Liver (tissue), 9 donors: ENCODE measurements around the gene THADA. TPM values are rescaled to one million over a fixed set of nuclear protein-coding genes. Genes with fewer than 3 reads are reported as not detected.

Source experiments
- DNase-seq: peaks from one replicate; pipeline ENCODE4 v3.0.0-alpha.2; 2017; ENCODE audit warnings: low spot score
- H3K27ac ChIP-seq, 2 donors: one replicate each; pipeline ENCODE4 v1.7.0; 2013; ENCODE audit warnings: inconsistent platforms in 2 of 2, low read length in 2 of 2, control low read depth in 1 of 2, low read depth in 1 of 2, mild to moderate bottlenecking in 1 of 2
- H3K27me3 ChIP-seq, 4 donors: one replicate each; pipeline versions ENCODE4 v1.6.1 to v1.7.0; 2013; ENCODE audit warnings: low read length in 3 of 4, inconsistent platforms in 1 of 4, mild to moderate bottlenecking in 1 of 4, moderate library complexity in 1 of 4; ENCODE audit not compliant: control insufficient read depth in 4 of 4, insufficient read depth in 4 of 4
- H3K36me3 ChIP-seq, 4 donors: one replicate each; pipeline versions ENCODE4 v1.6.1 to v1.7.0; 2013; ENCODE audit warnings: low read length in 3 of 4, mild to moderate bottlenecking in 3 of 4, low read depth in 1 of 4, moderate library complexity in 1 of 4; ENCODE audit not compliant: control insufficient read depth in 4 of 4, insufficient read depth in 3 of 4
- H3K4me1 ChIP-seq, 4 donors: one replicate each; pipeline versions ENCODE4 v1.6.1 to v1.7.0; 2013; ENCODE audit warnings: low read length in 3 of 4, mild to moderate bottlenecking in 3 of 4, moderate library complexity in 1 of 4; ENCODE audit not compliant: control insufficient read depth in 4 of 4, insufficient read depth in 4 of 4
- H3K4me3 ChIP-seq, 3 donors: one replicate each; pipeline versions ENCODE4 v1.6.1 to v1.7.0; 2013; ENCODE audit warnings: low read length in 3 of 3, control low read depth in 1 of 3, low read depth in 1 of 3, mild to moderate bottlenecking in 1 of 3
- H3K9ac ChIP-seq, 2 donors: one replicate each; pipeline ENCODE4 v1.7.0; 2013; ENCODE audit warnings: low read length in 2 of 2, mild to moderate bottlenecking in 2 of 2, moderate library complexity in 2 of 2, control low read depth in 1 of 2, low read depth in 1 of 2
- H3K9me3 ChIP-seq, 4 donors: one replicate each; pipeline versions ENCODE4 v1.6.1 to v1.7.0; 2013; ENCODE audit warnings: low read length in 3 of 4; ENCODE audit not compliant: control insufficient read depth in 4 of 4
- EGR1 ChIP-seq, 2 donors: IDR thresholded peaks; 2 replicates each; pipeline ENCODE4 v1.6.1; 2016 to 2018; ENCODE audit warnings: antibody characterized with exemption in 2 of 2, low read depth in 2 of 2
- FOXA1 ChIP-seq: IDR thresholded peaks from 2 replicates; pipeline ENCODE4 v1.6.1; 2016; ENCODE audit warnings: antibody characterized with exemption
- GABPA ChIP-seq, 2 donors: IDR thresholded peaks in 1 of 2; conservative IDR thresholded peaks in 1 of 2; 2 replicates each; pipeline ENCODE4 v1.6.1; 2016; ENCODE audit warnings: antibody characterized with exemption in 2 of 2, mild to moderate bottlenecking in 1 of 2, moderate library complexity in 1 of 2
- HNF4A ChIP-seq, 2 donors: conservative IDR thresholded peaks; 2 replicates each; pipeline ENCODE4 v1.6.1; 2016; ENCODE audit warnings: antibody characterized with exemption in 2 of 2, mild to moderate bottlenecking in 2 of 2
- HNF4G ChIP-seq: IDR thresholded peaks from 2 replicates; pipeline ENCODE4 v1.6.1; 2016; ENCODE audit warnings: antibody characterized with exemption
- JUND ChIP-seq, 2 donors: IDR thresholded peaks; 2 replicates each; pipeline ENCODE4 v1.6.1; 2016; ENCODE audit warnings: antibody characterized with exemption in 2 of 2
- RAD21 ChIP-seq, 2 donors: IDR thresholded peaks; 2 replicates each; pipeline ENCODE4 v1.6.1; 2016; ENCODE audit warnings: antibody characterized with exemption in 2 of 2, mild to moderate bottlenecking in 2 of 2
- REST ChIP-seq: IDR thresholded peaks from 2 replicates; pipeline ENCODE4 v1.6.1; 2016; ENCODE audit warnings: antibody characterized with exemption, mild to moderate bottlenecking
- RXRA ChIP-seq, 2 donors: IDR thresholded peaks; 2 replicates each; pipeline ENCODE4 v1.6.1; 2017 to 2018; ENCODE audit warnings: antibody characterized with exemption in 2 of 2, mild to moderate bottlenecking in 1 of 2
- SP1 ChIP-seq: IDR thresholded peaks from 2 replicates; pipeline ENCODE4 v1.6.1; 2018; ENCODE audit warnings: antibody characterized with exemption, mild to moderate bottlenecking
- TAF1 ChIP-seq: conservative IDR thresholded peaks from 2 replicates; pipeline ENCODE4 v1.6.1; 2016; ENCODE audit warnings: antibody characterized with exemption, mild to moderate bottlenecking
- WGBS: extraction: QIAGEN DNeasy Blood & Tissue Kit; methylation state at CpG from one replicate; pipeline ENCODE4 v1.1.7; 2013; 5-methylcytosine and 5-hydroxymethylcytosine counted together
- polyA plus RNA-seq, 2 donors: library from polyadenylated mRNA; stranded (reverse) in 1 of 2; unstranded in 1 of 2; fragments of 200-250 nt in 1 of 2; fragments of >200 nt in 1 of 2; fragmentation: Nextera tagmentation in 1 of 2; extraction: Ambion mirVana in 1 of 2; gene quantifications; one replicate each; pipeline versions ENCODE4 v1.2.1 to v1.2.3, GENCODE V29; 2013 to 2015
- total RNA-seq, 2 donors: library from RNA; depleted of rRNA; stranded (reverse); fragments of >200 nt; gene quantifications; one replicate each; pipeline ENCODE4 v1.2.3, GENCODE V29; 2014
- TF ChIP-seq, protein P1 (sequence below): fragments of 150-350 bp; IDR thresholded peaks from 2 replicates; pipeline ENCODE4 v1.5.1; 2017; ENCODE audit warnings: improper control_type of control experiment, low read depth, low read length; ENCODE audit not compliant: missing input control
- TF ChIP-seq, protein P2 (sequence below): IDR thresholded peaks from 2 replicates; pipeline ENCODE4 v1.6.1; 2016; ENCODE audit warnings: antibody characterized with exemption
- TF ChIP-seq, protein P3 (sequence below): IDR thresholded peaks from 2 replicates; pipeline ENCODE4 v1.6.1; 2016; ENCODE audit warnings: antibody characterized with exemption
- TF ChIP-seq, protein P4 (sequence below): IDR thresholded peaks from 2 replicates; pipeline ENCODE4 v1.6.1; 2016; ENCODE audit warnings: antibody characterized with exemption
- donor health status: healthy.
- donor health status: healthy.
- donor health status: healthy.
- donor health status: healthy.
- donor health status: healthy.

Gene THADA
- total and polyA plus RNA-seq, 4 donors, result 12.0 to 37.2 (median 22.3) TPM

GRCh38 chr2:43508209-43508608 lies 87.6 kb downstream of the THADA start:
- WGBS, result 89% methylated on average over 3 of the region's 3 CpGs
- Histone ChIP-seq H3K36me3 (peaks cover 0 to 4% (median 1%) of the 10 kb centered on the region in 4 donors), H3K4me1 (no peaks in the 10 kb centered on the region), H3K27ac (no peak overlapping the region), H3K4me3 (no peak overlapping the region), H3K9me3 (no peaks in the 10 kb centered on the region), H3K9ac (no peak overlapping the region), H3K27me3 (no peaks in the 10 kb centered on the region)
- DNase-seq, result no peak
- TF ChIP-seq, protein P1, sequence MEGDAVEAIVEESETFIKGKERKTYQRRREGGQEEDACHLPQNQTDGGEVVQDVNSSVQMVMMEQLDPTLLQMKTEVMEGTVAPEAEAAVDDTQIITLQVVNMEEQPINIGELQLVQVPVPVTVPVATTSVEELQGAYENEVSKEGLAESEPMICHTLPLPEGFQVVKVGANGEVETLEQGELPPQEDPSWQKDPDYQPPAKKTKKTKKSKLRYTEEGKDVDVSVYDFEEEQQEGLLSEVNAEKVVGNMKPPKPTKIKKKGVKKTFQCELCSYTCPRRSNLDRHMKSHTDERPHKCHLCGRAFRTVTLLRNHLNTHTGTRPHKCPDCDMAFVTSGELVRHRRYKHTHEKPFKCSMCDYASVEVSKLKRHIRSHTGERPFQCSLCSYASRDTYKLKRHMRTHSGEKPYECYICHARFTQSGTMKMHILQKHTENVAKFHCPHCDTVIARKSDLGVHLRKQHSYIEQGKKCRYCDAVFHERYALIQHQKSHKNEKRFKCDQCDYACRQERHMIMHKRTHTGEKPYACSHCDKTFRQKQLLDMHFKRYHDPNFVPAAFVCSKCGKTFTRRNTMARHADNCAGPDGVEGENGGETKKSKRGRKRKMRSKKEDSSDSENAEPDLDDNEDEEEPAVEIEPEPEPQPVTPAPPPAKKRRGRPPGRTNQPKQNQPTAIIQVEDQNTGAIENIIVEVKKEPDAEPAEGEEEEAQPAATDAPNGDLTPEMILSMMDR, result no peak
- no peak for TF ChIP-seq RAD21 (IDR thresholded peaks at IDR 0.05)
- TF ChIP-seq, protein P2, sequence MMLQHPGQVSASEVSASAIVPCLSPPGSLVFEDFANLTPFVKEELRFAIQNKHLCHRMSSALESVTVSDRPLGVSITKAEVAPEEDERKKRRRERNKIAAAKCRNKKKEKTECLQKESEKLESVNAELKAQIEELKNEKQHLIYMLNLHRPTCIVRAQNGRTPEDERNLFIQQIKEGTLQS, result no peak
- TF ChIP-seq RXRA (IDR thresholded peaks at IDR 0.05), result no peak
- TF ChIP-seq SP1, result no peak
- TF ChIP-seq HNF4G, result no peak
- TF ChIP-seq EGR1 (IDR thresholded peaks at IDR 0.05; ENCODE audit: low read depth in 2 of 2), result no peak

DNA sequence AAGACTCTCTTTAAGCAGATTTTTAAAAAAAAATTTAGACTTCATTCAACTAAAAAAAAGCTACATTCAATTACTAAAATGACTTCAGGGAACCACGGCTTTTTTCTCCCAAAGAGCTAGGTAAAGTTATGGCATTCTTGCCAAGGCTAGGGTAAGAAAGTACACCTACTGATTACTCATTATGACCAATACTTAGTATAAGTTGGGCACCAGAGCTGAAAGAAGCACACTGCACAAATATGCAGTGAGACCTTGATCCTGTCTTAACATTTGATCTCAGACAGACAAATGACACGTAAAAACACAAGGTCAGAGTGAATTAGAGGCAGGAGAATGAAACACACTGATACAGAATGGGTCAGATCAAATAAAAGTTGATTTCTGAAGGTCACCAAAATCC lies 88.7 kb downstream of the THADA start:
- TF ChIP-seq, protein P3, sequence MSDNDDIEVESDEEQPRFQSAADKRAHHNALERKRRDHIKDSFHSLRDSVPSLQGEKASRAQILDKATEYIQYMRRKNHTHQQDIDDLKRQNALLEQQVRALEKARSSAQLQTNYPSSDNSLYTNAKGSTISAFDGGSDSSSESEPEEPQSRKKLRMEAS, result no peak
- TF ChIP-seq RAD21 (IDR thresholded peaks at IDR 0.05) (no peak), TAF1 (no peak), JUND (IDR thresholded peaks at IDR 0.05) (no peak), REST (no peak), HNF4A (conservative IDR thresholded peaks at IDR 0.05) (no peak), FOXA1 (no peak), EGR1 (IDR thresholded peaks at IDR 0.05; ENCODE audit: low read depth in 2 of 2) (no peak), GABPA (IDR thresholded peaks at IDR 0.05 in 1 of 2, conservative IDR thresholded peaks at IDR 0.05 in 1 of 2) (no peak), SP1 (no peak), RXRA (IDR thresholded peaks at IDR 0.05) (no peak)
- TF ChIP-seq, protein P1, result no peak
- TF ChIP-seq, protein P4, sequence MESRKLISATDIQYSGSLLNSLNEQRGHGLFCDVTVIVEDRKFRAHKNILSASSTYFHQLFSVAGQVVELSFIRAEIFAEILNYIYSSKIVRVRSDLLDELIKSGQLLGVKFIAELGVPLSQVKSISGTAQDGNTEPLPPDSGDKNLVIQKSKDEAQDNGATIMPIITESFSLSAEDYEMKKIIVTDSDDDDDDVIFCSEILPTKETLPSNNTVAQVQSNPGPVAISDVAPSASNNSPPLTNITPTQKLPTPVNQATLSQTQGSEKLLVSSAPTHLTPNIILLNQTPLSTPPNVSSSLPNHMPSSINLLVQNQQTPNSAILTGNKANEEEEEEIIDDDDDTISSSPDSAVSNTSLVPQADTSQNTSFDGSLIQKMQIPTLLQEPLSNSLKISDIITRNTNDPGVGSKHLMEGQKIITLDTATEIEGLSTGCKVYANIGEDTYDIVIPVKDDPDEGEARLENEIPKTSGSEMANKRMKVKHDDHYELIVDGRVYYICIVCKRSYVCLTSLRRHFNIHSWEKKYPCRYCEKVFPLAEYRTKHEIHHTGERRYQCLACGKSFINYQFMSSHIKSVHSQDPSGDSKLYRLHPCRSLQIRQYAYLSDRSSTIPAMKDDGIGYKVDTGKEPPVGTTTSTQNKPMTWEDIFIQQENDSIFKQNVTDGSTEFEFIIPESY, result no peak
- Histone ChIP-seq H3K9me3 (no peaks in the 10 kb centered on the region), H3K4me1 (no peaks in the 10 kb centered on the region), H3K36me3 (peaks cover 0 to 4% (median 1%) of the 10 kb centered on the region in 4 donors), H3K27me3 (no peaks in the 10 kb centered on the region), H3K27ac (no peak overlapping the region), H3K9ac (no peak overlapping the region), H3K4me3 (no peak overlapping the region)
- DNase-seq, result no peak
- 78% methylated on average over 2 of the region's 2 CpGs for WGBS
